GM18870 (cell line): Measurements from ENCODE around the gene ABCC4.

Source experiments
- ATAC-seq: cut with Tn5 transposase; IDR thresholded peaks from one replicate; pipeline ENCODE4 v1.9.1; 2021; ENCODE audit warnings: moderate library complexity; ENCODE audit not compliant: unreplicated experiment

The ABCC4 gene

DNA sequence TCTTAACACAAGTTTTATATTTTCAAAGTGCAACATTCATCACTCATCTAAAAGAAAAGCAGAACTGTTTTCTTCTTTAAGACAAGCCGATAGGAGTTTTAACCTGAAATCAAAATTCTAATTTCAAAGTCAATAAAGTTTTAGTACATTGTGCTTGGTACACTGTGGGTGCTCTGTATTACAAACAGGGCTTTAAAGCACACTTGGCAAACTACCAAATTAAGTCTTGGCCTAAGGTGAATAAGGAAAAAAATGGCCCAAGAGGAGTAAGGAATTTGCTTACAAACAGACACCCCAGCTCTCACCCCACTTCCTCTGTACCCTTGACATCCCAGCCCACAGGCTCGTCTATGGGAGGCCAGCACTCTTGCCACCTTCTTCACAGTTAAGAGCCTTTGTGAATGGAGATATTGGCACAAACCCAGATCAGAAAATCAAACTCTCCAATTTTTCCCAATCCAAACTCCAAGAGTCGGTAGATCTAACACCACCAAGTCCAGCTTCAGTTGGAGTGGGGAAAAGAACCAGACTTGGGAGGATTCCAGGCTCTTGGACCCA, 66.0 kb downstream of the ABCC4 start:
- ATAC-seq = no peak

DNA sequence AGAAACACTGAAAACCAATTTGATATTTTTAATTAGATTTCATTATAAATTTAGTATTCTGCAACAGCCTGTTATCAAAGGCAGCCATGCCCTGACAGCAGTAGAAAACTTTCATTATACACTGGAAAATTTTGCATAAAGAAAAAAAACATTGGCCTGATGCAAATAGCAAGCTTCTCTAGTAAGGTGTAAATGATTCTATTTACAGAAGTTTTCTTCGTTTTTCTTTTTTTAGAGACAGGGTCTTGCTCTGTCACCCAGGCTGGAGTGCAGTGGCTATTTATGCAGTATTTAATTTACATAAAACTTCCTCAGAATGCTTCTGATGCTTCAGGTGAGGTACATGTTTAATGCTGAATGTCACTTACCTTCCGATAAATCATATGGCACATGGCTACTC, 67.0 kb downstream of the ABCC4 start:
- peak; percentile 87 for ATAC-seq

DNA sequence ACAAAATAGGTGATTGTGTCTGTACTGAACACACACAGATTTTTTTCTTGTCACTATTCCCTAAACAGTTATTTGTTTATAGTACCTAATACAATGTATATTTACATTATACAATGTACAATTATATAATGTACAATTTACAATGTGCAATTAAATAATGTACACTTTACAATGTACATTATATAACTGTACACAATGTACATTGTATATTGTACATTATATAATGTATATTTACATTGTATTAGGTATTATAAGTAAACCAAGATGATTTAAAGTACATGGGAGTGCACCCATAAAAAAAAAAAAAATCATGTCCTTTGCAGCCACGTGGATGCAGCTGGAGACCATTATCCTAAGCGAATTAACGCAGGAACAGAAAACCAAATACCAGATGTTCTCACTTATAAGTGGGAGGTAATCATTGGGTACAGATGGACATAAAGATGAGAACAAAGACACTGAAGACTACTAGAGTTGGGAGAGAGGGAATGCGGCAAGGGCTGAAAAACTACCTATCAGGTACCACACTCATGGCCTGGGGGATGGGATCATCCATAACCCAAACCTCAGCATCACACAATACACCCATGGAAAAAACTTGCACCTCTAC, 68.1 kb downstream of the ABCC4 start:
- no peak for ATAC-seq

DNA sequence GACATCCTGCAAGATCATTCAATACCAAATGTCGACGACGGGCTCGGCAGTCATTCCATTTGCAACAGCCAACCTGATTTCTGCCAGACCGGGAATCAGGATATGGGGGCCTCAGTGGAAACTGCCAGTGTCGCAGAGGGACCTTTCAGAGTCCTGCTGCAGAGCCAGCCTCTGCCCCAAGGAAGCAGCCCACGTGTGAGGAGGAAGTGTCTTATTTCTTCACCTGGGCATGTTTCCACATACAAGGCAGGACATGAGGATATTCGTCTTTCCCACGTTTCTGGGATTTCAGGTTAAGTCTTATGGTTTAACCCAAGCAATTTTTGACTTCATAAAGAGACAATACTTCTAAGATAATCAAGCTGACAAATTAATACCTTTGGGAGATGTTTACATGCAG, 69.9 kb downstream of the ABCC4 start:
- ATAC-seq = no peak

DNA sequence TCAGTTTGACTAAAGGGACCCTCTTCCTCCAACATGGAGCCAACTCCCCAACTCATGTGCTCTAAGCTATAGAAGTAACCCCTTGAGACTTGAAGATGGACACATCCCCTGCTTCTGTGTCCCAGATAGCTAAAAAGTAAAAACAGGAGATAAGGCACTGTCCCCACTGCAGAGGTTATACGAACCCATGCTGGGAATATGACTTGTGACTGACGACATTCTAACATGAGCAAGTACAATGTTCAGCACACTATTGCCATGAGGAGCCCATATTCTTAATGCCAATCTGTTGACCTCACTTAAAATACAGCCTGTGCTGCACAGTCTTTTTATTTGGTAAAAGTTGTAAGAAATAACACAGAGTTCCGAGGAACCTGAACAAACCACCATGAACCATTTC, 71.4 kb downstream of the ABCC4 start:
- no peak for ATAC-seq

DNA sequence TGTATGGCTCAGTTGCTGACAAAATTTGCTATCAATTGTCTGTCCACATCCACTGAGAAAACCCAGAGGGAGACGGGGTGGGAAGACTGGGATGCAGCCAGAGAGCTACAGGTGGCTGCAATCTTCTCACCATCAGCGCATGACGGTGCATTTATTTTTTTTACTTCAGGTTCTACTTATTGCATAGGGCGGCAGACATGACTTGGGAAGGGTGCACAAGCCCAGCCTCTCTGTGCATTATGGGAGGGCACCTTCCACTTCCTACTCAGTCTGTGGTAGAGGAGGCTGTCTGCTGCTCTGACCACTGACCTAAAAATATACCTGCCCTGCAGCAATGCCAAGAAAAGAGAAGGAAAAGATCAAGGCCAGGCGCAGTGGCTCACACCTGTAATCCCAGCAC, 73.1 kb downstream of the ABCC4 start:
- no peak for ATAC-seq

DNA sequence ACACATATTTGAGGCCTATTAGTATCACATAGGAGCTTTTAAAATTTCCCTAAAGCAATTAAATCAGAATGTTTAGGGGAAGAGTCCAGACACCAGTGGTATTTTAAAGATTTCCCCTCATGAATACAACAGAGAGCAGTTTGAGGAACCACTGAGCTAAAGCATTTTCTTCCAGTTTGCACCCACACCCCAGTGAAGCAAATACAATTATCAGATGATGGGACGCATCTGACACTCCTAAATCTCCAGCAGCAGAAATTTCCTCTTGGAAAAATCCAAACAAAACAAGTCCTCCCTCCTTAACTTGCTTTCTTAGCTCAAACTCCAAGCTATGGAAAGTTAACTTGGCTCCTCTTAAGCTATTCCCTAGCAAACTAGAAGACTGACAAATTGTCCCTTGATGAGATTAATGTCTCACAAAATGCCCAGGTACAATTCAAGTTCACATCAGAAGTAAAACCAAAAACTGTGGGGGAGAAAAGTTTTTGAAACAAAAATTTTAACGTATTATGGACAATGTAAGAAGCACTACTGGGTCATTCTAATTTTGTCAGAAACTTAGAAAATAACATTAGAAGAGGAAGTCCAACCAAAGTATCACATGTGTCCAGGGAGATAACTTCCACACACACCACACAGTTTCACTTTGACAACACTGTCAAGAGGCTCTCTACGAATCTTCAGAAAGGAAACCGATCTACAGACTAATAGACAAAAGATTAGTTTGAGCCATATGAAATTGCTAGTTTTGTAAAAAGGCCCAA, 74.1 kb downstream of the ABCC4 start:
- ATAC-seq = peak; percentile 95

DNA sequence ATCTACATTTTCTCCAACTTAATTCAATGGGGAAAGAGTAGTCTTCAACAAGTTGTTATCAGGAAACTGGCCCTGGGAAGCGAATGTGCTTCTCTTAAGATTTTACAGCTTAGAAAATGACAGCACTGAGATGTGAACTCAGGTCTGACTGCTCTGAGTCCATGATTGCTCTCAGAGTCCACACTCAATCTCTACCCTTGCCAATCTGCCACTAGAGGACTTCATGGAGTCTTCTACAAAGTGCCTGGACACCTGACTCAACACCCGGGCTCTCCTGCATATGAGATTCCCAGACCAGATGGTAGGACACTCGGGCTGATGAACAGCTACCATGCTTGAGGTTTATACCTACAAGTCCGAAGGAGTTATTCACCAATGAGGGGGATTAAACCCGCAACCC, 74.8 kb downstream of the ABCC4 start:
- no peak for ATAC-seq

DNA sequence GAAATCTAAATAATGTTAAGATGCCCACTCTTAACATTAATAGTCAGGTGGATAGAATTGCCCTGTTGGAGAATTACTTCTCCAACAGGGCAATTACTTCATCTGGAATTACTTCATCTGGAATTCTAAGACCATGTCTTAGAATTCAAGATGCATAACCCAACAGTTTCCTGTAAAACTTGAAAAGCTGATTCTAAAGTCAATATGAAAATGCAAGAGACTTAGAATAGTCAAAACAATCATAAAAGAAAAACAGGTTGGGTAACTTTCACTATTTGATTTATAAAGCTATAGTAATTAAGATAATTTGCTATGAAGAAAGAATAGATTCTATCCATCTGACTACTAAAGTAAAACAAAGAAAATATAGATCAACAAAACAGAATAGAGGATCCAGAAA, 75.2 kb downstream of the ABCC4 start:
- no peak for ATAC-seq

DNA sequence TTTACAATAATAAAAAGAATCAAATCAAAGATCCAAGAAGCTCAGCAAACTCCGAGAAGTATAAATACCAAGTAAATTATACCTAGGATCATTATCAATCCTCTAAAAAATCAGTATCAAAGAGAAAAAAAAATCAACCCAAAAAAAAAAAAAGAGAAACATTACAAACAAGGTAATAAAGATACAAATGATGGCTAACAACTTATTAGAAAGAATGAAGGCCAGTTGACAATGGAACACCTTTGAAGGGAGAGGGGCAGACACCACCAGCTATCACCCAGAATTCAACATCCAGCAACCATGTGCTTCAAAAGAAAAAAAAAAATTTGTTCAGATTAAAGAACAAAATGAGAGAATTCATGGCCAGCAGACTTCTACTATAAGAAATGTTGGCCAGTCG, 77.2 kb downstream of the ABCC4 start:
- no peak for ATAC-seq

DNA sequence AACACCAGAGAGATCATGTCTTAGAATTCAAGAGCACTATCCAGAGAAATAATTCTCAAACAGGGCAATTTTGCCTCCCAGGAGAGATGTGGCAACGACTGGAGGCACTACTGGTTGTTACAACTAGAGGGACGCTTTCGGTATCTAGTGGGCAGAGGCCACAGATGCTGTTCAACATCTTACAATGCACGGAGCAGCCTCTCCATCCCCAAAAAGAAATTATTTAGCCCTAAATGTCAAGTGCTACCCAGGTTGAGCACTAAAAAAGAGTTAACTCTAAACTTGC, 78.6 kb downstream of the ABCC4 start:
- no peak for ATAC-seq

DNA sequence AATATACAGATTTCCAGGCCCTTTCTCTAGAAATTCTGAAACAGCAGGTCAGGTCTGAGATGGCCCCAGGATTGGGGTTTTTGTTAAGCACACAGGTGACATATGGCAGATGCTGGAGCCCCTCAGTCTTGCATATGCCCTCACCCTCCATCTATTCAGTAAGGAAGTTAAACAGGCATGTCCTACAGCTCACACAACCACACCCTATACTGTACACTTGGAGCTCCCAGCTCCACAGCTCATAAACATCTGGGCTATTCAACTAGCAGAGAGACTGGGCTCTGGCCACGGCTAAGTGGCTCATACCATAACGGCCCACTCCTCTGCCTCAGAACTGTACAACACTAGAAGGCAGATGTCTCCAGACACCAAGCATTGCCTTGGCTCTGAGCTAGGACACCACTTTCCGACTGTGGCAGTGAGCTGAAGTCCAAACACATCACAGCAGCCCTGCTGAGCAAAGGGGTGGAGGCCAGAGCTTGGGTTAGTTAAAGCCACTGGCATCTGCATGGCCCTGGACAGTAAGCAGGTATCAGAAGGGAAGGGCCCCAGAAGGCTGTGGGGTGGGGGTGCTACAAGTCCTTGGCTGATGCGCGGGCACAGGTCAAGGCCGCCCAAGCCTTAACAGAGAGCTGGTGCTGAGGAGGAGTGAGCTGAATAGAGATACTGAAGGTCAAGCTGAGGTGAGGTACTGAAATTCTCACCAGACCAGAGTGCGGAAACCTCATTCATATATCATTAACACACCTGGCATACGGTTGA, 79.1 kb downstream of the ABCC4 start:
- ATAC-seq = peak; percentile 45

DNA sequence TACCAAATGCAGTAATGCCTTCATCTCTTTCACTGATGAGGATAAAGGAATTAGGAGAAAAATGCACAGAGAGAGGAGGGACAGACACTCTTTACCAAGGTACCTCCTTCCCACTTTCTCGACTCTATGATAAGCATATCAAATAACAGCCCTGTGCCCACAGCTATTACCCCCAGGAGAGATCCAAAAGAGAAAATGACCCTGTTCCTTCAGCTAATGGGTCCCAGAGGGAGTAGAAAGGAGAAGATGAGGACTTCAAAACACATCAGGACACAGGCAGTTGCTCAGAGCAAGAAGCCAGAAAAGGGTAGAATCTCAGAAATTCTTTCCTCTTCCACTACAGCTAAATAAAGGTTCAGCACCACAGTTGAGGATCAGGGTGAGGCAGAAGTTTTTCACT, 80.6 kb downstream of the ABCC4 start:
- ATAC-seq = no peak

DNA sequence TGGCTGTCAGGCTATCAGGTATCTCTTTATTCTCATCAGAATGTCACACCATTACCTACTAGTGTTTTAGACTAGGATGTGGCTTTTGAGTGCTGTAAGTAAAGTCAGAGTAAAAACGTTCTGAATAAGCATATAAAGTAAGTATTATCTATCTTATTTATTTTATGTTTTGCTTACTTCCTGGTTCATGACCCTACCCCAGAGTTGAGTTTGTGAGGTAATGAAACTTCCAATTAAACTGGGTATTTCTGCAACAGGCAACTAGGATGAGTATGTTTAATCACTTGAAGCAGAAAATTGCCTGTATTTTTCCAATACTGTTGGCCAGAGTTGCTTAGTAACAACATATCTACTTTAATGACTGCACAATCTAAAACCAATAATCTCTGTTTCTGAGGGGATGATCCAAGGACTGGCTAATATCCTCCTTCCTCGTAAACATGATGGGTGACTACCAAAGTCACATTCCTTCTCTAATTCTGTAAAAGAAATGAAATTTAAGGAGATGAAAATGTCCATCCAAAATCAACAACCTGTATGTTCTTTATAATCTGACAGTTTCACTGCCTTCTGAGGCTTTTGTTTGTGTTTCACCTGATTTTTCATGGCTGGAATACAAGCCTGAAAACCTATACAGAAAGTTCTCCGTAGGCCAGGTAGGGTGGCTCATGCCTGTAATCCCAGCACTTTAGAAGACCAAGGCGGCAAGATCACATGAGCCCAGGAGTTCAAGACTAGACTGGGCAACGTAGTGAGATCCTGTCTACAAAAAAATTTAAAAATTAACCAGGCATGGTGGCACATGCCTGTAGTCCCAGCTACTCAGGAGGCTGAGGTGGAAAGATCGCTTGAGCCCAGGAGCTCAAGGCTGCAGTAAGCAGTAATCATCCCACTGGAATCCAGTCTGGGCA, 83.1 kb downstream of the ABCC4 start:
- no peak for ATAC-seq

DNA sequence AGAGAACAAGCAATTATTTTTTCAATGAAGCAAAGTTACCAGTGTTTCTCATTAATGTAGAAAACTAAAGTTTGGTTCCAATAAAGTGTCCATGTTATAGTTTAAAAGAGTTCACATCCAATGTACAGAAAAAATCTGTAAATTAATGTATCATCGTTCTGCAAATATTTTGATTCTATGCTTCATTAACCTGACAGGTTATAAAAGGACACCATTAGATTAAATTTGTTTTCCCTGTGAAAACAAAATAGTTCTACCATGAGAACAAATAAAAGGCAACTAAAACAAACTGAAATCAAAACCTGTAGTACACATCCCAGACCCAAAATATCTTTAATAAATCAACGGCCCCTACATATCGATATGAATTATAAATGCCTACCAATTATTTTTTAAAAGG, 85.1 kb downstream of the ABCC4 start:
- ATAC-seq = no peak

DNA sequence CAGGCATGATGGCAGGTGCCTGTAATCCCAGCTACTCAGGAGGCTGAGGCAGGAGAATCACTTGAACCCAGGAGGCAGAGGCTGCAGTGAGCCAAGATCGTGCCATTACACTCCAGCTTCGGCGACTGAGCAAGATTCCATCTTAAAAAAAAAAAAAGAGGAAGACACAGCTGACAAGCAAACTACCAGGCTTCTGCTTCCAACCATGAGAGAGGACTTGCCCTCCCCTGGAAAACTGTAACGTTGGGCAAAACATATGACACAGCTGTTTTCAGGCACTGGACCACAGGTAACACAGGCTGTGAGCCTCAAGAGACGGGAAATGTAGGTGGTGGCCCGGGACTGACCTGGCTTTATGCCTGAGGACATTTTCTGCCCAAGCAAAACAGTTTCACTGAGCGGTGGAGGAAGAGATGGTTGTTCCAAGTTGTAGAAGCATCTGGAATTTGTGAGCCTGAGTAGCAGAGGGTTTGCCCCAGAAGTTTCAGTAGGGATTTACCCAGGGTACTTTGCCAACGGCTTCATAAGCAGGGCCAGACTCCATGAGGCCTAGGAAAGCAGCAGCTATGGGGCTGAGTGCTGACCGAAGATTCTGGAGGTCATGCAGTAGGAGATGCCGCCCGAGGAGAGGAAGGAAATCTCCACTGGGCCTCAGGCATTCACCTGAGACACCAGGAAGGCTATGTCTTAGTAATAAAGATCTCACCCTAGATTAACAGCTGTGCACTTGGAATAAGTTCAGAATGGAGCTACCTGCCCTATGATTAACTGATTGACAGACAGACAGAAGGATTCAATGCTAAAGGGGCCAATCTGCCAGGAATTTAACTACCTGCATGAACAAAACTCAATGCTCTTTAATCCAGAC, 88.0 kb downstream of the ABCC4 start:
- ATAC-seq = no peak

DNA sequence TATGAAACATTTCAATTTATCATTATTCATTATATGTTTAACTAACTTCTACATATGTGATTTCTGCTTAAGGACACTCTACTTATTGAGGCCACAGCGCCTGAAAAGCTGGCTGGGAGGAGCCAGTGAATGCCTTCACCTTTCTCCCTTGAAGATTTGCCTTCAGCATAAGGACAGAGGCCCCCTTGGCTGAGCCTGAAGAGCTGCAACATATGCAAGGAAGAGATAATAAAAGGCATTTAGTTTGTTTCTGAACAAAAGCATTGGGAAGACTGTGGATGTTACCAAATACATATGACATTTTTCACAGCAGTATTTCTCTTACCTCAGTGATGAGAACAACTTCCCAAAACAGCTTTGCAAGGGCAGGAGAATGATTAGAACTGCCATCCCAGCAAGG, 92.1 kb downstream of the ABCC4 start:
- ATAC-seq = no peak

DNA sequence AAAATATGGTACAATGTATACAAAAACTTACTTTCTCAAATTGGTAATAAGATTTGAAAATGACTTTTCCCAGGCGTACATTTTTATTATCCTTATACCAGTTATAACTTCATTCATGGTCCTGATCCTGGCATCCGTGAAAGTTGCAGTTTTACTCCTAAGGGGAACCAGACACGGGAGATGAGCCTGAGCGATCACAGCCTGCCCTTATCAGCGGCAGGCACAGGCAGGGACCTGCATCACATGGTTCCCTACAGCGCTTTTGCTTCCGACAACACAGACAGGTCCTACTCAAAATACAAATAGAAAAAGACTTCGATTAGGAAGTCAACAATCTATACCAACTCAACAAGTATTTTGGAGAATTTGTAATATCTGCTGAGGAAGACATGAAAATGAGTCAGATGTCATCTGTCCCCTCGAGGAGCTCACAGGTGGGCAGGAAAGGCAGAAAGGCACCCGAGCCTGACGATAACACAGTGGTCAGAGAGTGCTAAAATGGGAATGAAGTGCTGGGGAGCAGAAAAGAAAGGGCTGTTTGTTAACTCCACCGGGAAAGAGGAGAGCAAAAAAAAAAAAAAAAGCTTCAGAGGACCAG, 93.4 kb downstream of the ABCC4 start:
- ATAC-seq = peak; percentile 84

DNA sequence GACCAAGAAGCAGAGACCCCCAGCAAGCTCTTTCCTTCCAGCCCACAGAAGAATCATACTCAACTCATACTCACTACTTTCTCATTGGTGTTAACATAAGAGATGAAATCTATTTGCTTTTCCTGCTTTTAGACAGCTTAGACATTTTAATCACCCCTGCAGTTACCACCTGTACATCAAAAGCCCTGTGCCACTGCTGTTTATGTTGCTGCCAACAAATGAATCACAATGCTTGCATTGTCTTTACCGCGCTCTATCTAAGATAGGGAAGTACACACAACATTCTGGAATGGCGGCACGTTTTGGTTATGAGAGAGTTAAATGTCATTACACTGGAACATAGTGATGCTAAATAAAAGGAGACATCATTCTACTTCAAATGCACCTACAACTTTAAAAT, 95.1 kb downstream of the ABCC4 start:
- no peak for ATAC-seq
